ENCODE data around the gene RPS5. TPM values are rescaled to one million over a fixed set of nuclear protein-coding genes. Genes with fewer than 3 reads are reported as not detected.

RPS5 gene
- total RNA-seq, 1 donor from 2014 or later = 496 TPM

- TF ChIP-seq, protein P1, sequence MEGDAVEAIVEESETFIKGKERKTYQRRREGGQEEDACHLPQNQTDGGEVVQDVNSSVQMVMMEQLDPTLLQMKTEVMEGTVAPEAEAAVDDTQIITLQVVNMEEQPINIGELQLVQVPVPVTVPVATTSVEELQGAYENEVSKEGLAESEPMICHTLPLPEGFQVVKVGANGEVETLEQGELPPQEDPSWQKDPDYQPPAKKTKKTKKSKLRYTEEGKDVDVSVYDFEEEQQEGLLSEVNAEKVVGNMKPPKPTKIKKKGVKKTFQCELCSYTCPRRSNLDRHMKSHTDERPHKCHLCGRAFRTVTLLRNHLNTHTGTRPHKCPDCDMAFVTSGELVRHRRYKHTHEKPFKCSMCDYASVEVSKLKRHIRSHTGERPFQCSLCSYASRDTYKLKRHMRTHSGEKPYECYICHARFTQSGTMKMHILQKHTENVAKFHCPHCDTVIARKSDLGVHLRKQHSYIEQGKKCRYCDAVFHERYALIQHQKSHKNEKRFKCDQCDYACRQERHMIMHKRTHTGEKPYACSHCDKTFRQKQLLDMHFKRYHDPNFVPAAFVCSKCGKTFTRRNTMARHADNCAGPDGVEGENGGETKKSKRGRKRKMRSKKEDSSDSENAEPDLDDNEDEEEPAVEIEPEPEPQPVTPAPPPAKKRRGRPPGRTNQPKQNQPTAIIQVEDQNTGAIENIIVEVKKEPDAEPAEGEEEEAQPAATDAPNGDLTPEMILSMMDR (IDR thresholded peaks at IDR 0.05; ENCODE audit: borderline replicate concordance) = peak; percentile 20
- Histone ChIP-seq H3K9me3 (replicated peaks) (no peaks in the 10 kb centered on the region), H3K27ac (replicated peaks) (peak within 1 kb of the TSS; percentile 97), H3K4me3 (peak within 1 kb of the TSS; percentile 93), H3K36me3 (no peaks in the 10 kb centered on the region), H3K4me1 (peaks cover 11% of the 10 kb centered on the region), H3K27me3 (ENCODE audit: low read depth) (peaks cover 27% of the 10 kb centered on the region)
- intact Hi-C loops (cut with micrococcal nuclease) = no loop called here
- peak; percentile 98 for DNase-seq
These were observed 24.6 kb upstream of the RPS5 start, which contains the start of gene ZNF497 for GRCh38 chr19:58362272-58362994. Gene ZNF497, minus strand, starts transcription at chr19:58362751. Its CDS starts 5,116 bp downstream, at chr19:58357635.

GRCh38 chr19:58364146-58364545 lies 22.9 kb upstream of the RPS5 start:
- intact Hi-C loops (cut with micrococcal nuclease) = no loop called here
- no peaks in the 10 kb centered on the region for H3K9me3 ChIP-seq (replicated peaks)
- TF ChIP-seq, protein P1 (IDR thresholded peaks at IDR 0.05; ENCODE audit: borderline replicate concordance) = no peak
- DNase-seq = no peak
- H3K27me3 ChIP-seq (ENCODE audit: low read depth) = peaks cover 32% of the 10 kb centered on the region
- no peaks in the 10 kb centered on the region for H3K36me3 ChIP-seq
- H3K27ac ChIP-seq (replicated peaks) = no peak overlapping the region
- H3K4me3 ChIP-seq = no peak overlapping the region
- H3K4me1 ChIP-seq = peaks cover 10% of the 10 kb centered on the region

DNA sequence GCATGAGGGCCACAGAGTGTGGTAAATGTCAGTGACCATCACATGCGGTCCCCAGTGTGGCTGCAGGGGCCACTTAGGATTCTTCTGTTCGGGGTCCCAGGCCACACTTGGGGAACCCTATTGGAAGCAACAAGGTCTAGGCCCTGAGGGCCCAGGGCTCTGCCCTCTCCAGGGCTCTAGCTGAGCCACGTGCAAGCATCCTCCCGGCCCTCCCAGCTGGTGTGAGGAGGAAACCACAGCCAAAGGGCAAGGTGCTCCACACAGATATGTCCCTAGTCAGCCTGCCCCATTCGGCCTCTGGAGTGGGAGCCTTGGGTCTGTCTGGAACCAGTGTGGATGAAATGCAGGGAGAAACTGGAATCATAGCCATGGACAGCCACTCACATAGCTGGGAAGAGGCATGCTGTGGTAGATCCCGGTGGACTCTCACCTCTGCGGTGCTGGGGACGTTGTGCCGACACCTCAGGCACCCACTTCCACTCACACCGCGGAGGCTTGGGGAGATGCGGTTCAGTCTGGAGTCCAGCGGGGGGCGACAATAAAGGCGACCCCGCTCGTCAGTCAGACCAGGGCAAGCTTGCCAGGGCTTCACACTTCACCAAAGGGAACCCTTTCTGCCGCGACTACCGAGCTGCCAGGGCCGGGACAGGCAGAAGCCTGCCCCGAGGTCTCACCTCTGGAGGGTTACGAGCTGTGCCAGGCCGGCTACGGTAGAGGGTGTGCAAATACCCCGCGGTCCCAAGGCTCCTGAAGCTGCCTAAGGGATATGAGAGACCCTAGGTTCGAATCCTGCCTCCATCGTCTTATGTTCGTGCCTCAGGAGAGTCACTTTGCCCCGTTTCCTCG lies 20.3 kb upstream of the RPS5 start:
- TF ChIP-seq, protein P1 (IDR thresholded peaks at IDR 0.05; ENCODE audit: borderline replicate concordance) = no peak
- Histone ChIP-seq H3K4me1 (peaks cover 5% of the 10 kb centered on the region), H3K4me3 (no peak overlapping the region), H3K27me3 (ENCODE audit: low read depth) (peaks cover 32% of the 10 kb centered on the region), H3K36me3 (no peaks in the 10 kb centered on the region), H3K27ac (replicated peaks) (no peak overlapping the region), H3K9me3 (replicated peaks) (no peaks in the 10 kb centered on the region)
- no peak for DNase-seq
- intact Hi-C loops (cut with micrococcal nuclease) = no loop called here

GRCh38 chr19:58367698-58368454 lies 19.2 kb upstream of the RPS5 start:
- Histone ChIP-seq H3K27ac (replicated peaks) (no peak overlapping the region), H3K9me3 (replicated peaks) (no peaks in the 10 kb centered on the region), H3K27me3 (ENCODE audit: low read depth) (peaks cover 32% of the 10 kb centered on the region), H3K4me1 (peaks cover 6% of the 10 kb centered on the region), H3K36me3 (no peaks in the 10 kb centered on the region), H3K4me3 (peak overlapping the region; percentile 21)
- TF ChIP-seq, protein P1 (IDR thresholded peaks at IDR 0.05; ENCODE audit: borderline replicate concordance) = no peak
- intact Hi-C loops (cut with micrococcal nuclease) = no loop called here
- no peak for DNase-seq

Measured in left ventricle myocardium inferior (tissue), 1 donor.